ENCODE measurements around the gene PAPPA2.

PAPPA2 gene

GRCh38 chr1:176779992-176780328, 317.0 kb downstream of the PAPPA2 start:
- no peak for TF ChIP-seq CTCF (IDR thresholded peaks at IDR 0.05; ENCODE audit: low read length, missing control alignments)
- DNase-seq (ENCODE audit: low read depth), result no peak
- no peak overlapping the region for H3K4me3 ChIP-seq (replicated peaks; ENCODE audit: low read depth, low read length)

GRCh38 chr1:176783309-176783708, 320.3 kb downstream of the PAPPA2 start:
- DNase-seq (ENCODE audit: low read depth), result no peak
- no peak overlapping the region for H3K4me3 ChIP-seq (replicated peaks; ENCODE audit: low read depth, low read length)
- no peak for TF ChIP-seq CTCF (IDR thresholded peaks at IDR 0.05; ENCODE audit: low read length, missing control alignments)

- TF ChIP-seq CTCF (IDR thresholded peaks at IDR 0.05; ENCODE audit: low read length, missing control alignments), result no peak
- DNase-seq (ENCODE audit: low read depth), result no peak
- H3K4me3 ChIP-seq (replicated peaks; ENCODE audit: low read depth, low read length), result no peak overlapping the region
Measured at GRCh38 chr1:176785056-176785455, 322.1 kb downstream of the PAPPA2 start.

GRCh38 chr1:176785791-176786190, 322.8 kb downstream of the PAPPA2 start:
- no peak for TF ChIP-seq CTCF (IDR thresholded peaks at IDR 0.05; ENCODE audit: low read length, missing control alignments)
- no peak for DNase-seq (ENCODE audit: low read depth)
- H3K4me3 ChIP-seq (replicated peaks; ENCODE audit: low read depth, low read length), result no peak overlapping the region

GRCh38 chr1:176786274-176786673, 323.3 kb downstream of the PAPPA2 start:
- no peak for TF ChIP-seq CTCF (IDR thresholded peaks at IDR 0.05; ENCODE audit: low read length, missing control alignments)
- no peak overlapping the region for H3K4me3 ChIP-seq (replicated peaks; ENCODE audit: low read depth, low read length)
- no peak for DNase-seq (ENCODE audit: low read depth)

GRCh38 chr1:176789571-176790090, 326.7 kb downstream of the PAPPA2 start:
- no peak for DNase-seq (ENCODE audit: low read depth)
- no peak for TF ChIP-seq CTCF (IDR thresholded peaks at IDR 0.05; ENCODE audit: low read length, missing control alignments)
- H3K4me3 ChIP-seq (replicated peaks; ENCODE audit: low read depth, low read length), result no peak overlapping the region

GRCh38 chr1:176790786-176791185, 327.8 kb downstream of the PAPPA2 start:
- no peak overlapping the region for H3K4me3 ChIP-seq (replicated peaks; ENCODE audit: low read depth, low read length)
- TF ChIP-seq CTCF (IDR thresholded peaks at IDR 0.05; ENCODE audit: low read length, missing control alignments), result no peak
- DNase-seq (ENCODE audit: low read depth), result no peak
